KOPT-K1 (cell line): ENCODE data around the gene TSPAN2.

Experiments used
- H3K27ac ChIP-seq: fragments of 200-600 bp; sonication (generic); 2 replicates; pipeline ENCODE4 v1.5.1; 2016; ENCODE audit warnings: antibody characterized with exemption, mild to moderate bottlenecking, low read depth, low read length; ENCODE audit not compliant: poor library complexity, severe bottlenecking
- H3K36me3 ChIP-seq: fragments of 200-600 bp; sonication (generic); 2 replicates; pipeline ENCODE4 v1.5.1; 2017; ENCODE audit warnings: antibody characterized with exemption, mild to moderate bottlenecking, low read length, moderate library complexity; ENCODE audit not compliant: insufficient read depth
- H3K9me3 ChIP-seq: fragments of 200-600 bp; sonication (generic); 2 replicates; pipeline ENCODE4 v1.5.1; 2017; ENCODE audit warnings: antibody characterized with exemption, low read length, mild to moderate bottlenecking; ENCODE audit not compliant: insufficient read depth, poor library complexity, severe bottlenecking

The TSPAN2 gene

GRCh38 chr1:115089420-115090185 is at the start of gene TSPAN2:
TSPAN2 (minus strand) TSS chr1:115089503; CDS start chr1:115089432, 71 bp downstream.
- Histone ChIP-seq H3K27ac (peak within 1 kb of the TSS; percentile 50), H3K9me3 (no peaks in the 10 kb centered on the region), H3K36me3 (no peaks in the 10 kb centered on the region)

- no peaks in the 10 kb centered on the region for H3K9me3 ChIP-seq
- H3K27ac ChIP-seq, result peak overlapping the region; percentile 7
Measured at GRCh38 chr1:115138973-115139372, 49.7 kb upstream of the TSPAN2 start.

GRCh38 chr1:115138271-115138670 is 49.0 kb upstream of the TSPAN2 start:
- Histone ChIP-seq H3K36me3 (no peaks in the 10 kb centered on the region), H3K27ac (no peak overlapping the region), H3K9me3 (no peaks in the 10 kb centered on the region)

More at GRCh38 chr1:115138973-115139372, 49.7 kb upstream of the TSPAN2 start:
- no peaks in the 10 kb centered on the region for H3K36me3 ChIP-seq

GRCh38 chr1:115137191-115137590 is 47.9 kb upstream of the TSPAN2 start:
- Histone ChIP-seq H3K27ac (no peak overlapping the region), H3K9me3 (no peaks in the 10 kb centered on the region), H3K36me3 (no peaks in the 10 kb centered on the region)

- no peaks in the 10 kb centered on the region for H3K9me3 ChIP-seq
- no peak overlapping the region for H3K27ac ChIP-seq
- no peaks in the 10 kb centered on the region for H3K36me3 ChIP-seq
Measured at GRCh38 chr1:115136706-115137105, 47.4 kb upstream of the TSPAN2 start.

GRCh38 chr1:115136106-115136505 is 46.8 kb upstream of the TSPAN2 start:
- H3K36me3 ChIP-seq, result no peaks in the 10 kb centered on the region
- no peak overlapping the region for H3K27ac ChIP-seq
- H3K9me3 ChIP-seq, result no peaks in the 10 kb centered on the region

GRCh38 chr1:115135681-115136080 is 46.4 kb upstream of the TSPAN2 start:
- Histone ChIP-seq H3K9me3 (no peaks in the 10 kb centered on the region), H3K27ac (no peak overlapping the region), H3K36me3 (no peaks in the 10 kb centered on the region)

GRCh38 chr1:115134850-115135480 is 45.7 kb upstream of the TSPAN2 start:
- Histone ChIP-seq H3K9me3 (no peaks in the 10 kb centered on the region), H3K36me3 (no peaks in the 10 kb centered on the region), H3K27ac (no peak overlapping the region)

GRCh38 chr1:115134231-115134630 is 44.9 kb upstream of the TSPAN2 start:
- no peaks in the 10 kb centered on the region for H3K9me3 ChIP-seq
- no peak overlapping the region for H3K27ac ChIP-seq

GRCh38 chr1:115133440-115133839 is 44.1 kb upstream of the TSPAN2 start:
- Histone ChIP-seq H3K36me3 (no peaks in the 10 kb centered on the region), H3K27ac (no peak overlapping the region), H3K9me3 (no peaks in the 10 kb centered on the region)

More at GRCh38 chr1:115134231-115134630, 44.9 kb upstream of the TSPAN2 start:
- no peaks in the 10 kb centered on the region for H3K36me3 ChIP-seq

- Histone ChIP-seq H3K27ac (no peak overlapping the region), H3K9me3 (no peaks in the 10 kb centered on the region), H3K36me3 (no peaks in the 10 kb centered on the region)
Measured at GRCh38 chr1:115130786-115131185, 41.5 kb upstream of the TSPAN2 start.

GRCh38 chr1:115129071-115129640 is 39.9 kb upstream of the TSPAN2 start:
- H3K36me3 ChIP-seq, result no peaks in the 10 kb centered on the region
- H3K9me3 ChIP-seq, result peaks cover 5% of the 10 kb centered on the region
- no peak overlapping the region for H3K27ac ChIP-seq

- H3K9me3 ChIP-seq, result peaks cover 20% of the 10 kb centered on the region
- no peak overlapping the region for H3K27ac ChIP-seq
- no peaks in the 10 kb centered on the region for H3K36me3 ChIP-seq
Measured at GRCh38 chr1:115127539-115127938, 38.2 kb upstream of the TSPAN2 start.

- Histone ChIP-seq H3K27ac (no peak overlapping the region), H3K36me3 (no peaks in the 10 kb centered on the region), H3K9me3 (peaks cover 28% of the 10 kb centered on the region)
Measured at GRCh38 chr1:115126516-115126915, 37.2 kb upstream of the TSPAN2 start.

- no peak overlapping the region for H3K27ac ChIP-seq
- peaks cover 48% of the 10 kb centered on the region for H3K9me3 ChIP-seq
- H3K36me3 ChIP-seq, result no peaks in the 10 kb centered on the region
Measured at GRCh38 chr1:115123116-115123515, 33.8 kb upstream of the TSPAN2 start.
